ENCODE measurements around the gene SPATA3.
A peak's percentile ranks its signal among the peaks of the same experiment; 100 is the strongest.
"Not testable (repeated sequence)": the region's sequence is repeated elsewhere in the genome, so short reads cannot be mapped to it uniquely, and the experiment has no call there.

The SPATA3 gene

DNA sequence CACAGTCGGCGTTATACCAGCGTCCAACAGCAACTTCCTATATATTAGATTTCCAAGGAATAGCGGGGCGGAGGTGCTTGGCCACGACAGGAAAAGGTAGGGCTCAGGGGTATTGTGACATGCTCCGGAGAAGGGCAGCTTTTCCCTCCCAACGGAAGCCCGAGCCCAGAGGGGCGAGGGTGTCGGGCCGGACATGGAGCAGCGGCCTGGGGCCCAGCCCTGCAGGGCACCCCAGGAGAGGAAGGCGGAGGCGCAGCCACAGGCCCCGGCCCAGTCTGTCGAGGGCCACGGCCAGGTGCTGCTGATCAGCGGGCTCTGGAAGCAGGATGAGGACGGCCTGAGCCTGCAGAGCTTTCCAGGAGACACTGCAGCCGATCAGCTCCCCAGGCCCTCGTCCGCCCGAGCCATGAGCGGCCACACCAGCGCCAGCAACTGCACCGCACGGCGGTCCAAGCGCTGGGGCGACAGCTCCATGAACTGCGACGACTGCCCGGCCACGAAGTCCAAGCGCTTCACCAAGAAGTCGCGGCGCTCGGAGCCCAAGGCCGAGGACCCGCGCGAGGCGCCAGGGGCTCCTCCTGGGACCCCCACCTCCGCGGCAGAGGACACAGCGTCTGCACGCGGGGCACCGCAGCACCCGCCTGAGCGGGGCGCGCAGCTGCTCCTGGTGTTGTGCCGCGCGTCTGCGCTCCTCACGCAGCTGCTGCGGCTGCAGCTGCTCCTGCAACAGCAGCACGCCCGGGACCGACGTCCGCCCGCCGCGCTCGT is 5.6 kb upstream of the SPATA3 start:
- intact Hi-C loops (cut with DNase I), result no loop called here
- no peak for DNase-seq

DNA sequence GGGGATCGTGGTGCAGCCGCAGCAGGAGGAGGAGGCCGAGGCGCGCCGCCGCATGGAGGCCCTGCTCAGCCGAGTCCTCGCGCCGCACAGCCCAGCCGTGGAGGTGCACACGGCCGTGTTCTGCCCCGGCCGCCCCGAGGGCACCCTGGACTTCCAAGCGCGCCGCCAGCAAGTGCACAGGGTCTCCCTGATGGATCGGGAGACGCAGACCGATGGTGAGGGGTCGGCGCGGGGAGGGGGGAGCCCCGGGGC is 5.1 kb upstream of the SPATA3 start:
- DNase-seq, result no peak
- intact Hi-C loops (cut with DNase I), result no loop called here

DNA sequence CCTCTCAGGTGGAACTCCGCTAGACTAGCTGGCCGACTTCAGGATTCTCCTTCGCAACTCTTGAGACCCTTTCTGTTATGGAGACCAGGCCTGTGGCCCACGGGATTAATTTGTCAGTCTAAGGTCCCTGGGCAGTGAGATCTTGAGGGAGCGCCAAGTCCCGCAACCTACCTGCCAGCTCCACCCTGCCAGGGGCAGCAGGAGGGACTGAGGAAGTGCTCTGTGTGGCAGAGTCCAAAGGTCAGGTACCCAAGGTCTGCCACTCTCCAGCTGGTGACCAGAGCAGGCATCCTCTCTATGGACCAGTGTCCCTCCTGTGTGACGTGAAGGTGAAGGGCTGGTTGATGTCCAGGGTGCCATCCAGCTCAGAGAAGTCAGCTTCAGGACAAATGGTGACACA is 4.3 kb upstream of the SPATA3 start:
- intact Hi-C loops (cut with DNase I), result no loop called here
- no peak for DNase-seq

DNA sequence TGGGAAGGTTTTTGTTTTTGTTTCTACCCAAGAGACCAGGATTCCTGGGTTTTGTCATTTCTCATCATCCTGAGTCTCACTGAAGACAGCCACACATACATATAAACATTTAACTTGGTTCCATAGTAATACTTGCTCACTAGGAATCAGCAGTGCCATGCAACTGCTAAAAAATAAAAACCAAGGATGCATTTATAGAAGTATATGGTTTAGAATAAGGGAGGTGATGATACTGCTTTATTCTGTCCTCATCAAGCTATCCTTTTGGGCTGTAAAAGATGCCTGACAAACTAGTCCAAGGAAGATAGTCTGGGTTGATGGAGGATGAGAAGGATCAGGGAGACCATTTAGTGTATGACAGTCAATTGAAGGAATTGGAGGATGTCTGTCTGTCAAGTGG is 740 bp downstream of the SPATA3 start:
- intact Hi-C loops (cut with DNase I), result no loop called here
- DNase-seq, result no peak

DNA sequence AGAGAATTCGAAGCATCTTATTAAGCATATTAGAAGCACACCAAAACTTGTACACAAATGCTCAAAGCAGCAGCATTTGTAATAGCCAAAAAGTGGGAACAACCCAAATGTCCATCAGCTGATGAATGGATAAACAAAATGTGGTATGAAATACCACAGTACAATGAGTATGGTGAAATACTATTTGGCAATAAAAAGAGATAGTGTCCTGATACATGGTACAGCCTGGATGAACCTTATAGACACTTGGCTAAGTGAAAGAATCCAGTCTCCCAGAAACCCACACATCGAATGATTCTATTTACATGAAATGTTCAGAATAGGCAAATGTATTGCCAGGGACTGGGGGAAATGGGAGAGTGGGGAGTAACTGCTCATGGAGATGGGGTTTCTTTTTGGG is 3.0 kb downstream of the SPATA3 start:
- intact Hi-C loops (cut with DNase I), result no loop called here
- DNase-seq, result no peak

DNA sequence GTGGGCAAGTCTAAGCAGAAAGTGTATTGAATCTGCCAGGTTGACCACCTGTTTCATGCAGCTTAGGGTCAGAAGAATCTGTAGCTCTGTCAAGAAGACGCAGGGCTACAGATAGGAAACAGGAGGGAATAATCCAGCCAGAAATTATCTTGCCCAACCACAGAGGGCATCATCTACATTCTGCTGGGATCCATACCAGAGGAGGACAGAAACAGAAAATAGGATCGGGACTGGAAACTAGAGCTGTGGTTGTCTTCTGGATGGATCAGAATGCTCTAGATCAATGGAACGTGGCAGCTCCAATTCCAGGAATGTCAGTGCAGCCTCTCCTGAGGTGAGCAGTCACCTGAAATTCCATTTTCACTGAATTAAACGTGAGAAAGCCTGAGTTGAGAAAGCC is 3.6 kb downstream of the SPATA3 start:
- no peak for DNase-seq
- intact Hi-C loops (cut with DNase I), result no loop called here

DNA sequence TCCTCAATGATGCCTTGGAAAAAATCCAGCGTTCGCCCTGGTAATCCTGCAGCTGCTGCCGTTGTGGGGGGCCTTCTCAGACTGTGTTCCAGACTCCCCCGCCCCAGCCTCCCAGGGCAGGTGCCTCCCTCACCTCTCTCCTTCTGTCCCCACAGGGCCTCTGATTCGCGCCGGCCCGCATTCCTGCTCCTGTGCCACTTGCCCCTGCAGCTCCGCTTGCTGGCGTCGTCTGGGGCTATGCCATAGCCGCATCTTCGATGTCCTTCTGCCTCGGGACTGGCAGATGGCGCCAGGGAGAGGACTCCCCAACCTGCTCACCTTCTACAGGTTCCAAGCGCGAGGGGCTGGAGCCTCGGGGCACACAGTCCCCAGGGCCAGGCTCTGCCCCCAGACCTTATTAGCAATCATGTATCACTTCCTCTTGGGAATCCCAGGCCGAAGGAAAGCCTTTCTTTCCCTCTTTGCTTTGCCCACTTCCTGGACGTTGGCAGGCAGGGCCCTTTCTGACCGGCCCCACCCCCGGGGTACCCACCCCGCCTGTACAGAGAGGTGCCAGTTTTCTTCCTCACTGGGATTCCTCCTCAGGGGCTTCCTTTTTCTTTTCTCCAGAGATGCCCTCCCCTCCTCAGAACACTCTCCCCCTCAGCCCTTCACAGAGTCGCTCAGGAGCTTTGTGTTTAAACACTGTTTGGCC is 4.4 kb downstream of the SPATA3 start:
- DNase-seq, result no peak
- intact Hi-C loops (cut with DNase I), result no loop called here

DNA sequence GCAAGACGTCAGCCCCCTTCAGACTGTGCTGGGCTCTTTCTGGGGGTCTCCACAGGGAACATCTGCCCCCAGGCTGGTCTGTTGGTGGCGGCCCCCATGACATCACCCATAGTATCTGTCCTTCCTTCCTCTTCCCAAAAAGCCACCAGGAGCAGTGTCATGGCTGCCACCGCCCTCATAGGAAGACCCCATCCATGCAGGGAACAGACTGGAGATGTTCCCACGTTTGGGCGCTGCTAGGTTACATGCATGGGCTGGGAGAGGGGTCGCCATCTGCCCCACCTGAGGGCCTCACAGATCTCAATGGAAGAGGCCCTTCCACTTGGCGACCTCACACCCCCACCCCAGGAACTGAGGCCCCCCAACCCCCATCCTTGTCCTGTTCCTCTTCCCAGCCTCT is 5.1 kb downstream of the SPATA3 start:
- peak in 1 of 10 donors; percentile 54 for DNase-seq
- intact Hi-C loops (cut with DNase I), result no loop called here

DNA sequence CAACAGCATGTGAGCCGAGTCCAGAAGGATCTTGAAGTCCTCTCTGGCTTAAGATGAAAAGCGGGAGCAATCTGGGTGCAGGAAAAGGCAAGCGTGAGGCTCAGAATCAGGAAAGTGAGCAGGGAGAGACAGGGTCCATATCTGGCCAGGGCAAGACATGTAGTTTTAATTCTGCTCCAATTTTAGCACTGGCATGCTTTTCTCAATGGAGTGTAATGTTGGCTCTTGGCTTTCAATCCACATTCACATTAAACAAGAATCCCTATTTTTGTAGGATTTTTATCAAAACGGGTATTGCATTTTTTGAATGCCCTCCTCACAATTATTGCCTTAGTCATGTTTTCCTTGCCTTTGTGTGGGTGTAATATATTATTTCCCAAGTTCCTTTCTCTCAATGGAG is 6.0 kb downstream of the SPATA3 start:
- no peak for DNase-seq
- intact Hi-C loops (cut with DNase I), result no loop called here

DNA sequence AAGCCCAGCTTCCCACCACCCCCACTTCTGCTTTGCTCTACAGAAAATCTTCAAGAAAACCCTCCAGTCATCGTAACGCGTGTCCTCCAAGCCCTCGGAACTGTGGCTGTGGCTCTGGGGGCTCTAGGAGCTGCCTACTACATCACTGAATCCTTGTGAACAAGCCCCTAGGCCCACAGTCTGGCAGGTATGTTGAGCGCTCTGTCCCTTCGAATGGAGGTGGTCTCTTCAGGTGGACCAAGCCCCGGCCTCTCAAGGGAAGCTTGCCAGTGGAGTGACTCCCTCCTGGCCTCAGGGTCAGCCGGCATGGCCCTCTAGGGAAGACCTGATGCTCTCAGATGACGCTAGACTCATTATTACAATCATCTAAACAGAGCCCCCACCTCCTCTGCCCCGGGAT is 6.7 kb downstream of the SPATA3 start:
- peak in 1 of 10 donors; percentile 63 for DNase-seq
- intact Hi-C loops (cut with DNase I), result no loop called here

DNA sequence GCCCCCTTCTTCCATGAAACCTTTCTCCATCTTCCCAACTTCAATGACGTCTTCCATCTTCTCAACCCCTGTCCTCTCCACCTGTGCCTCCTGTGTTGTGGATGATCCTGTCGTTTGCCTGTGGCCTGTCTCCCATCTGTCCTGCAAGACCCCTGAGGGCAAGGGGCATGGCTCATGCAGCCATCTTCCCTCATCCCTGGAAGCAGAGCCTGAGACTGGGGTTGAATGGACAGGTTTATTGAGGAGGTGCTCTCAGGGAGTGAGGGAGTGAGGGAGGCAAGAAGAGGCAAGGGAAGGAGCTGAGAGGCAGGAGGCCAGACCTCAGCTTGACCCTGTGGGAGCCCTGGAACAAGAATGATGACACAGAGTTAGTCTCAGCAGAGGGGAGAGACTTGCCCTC is 7.3 kb downstream of the SPATA3 start:
- DNase-seq, result peak in 1 of 10 donors; percentile 58
- intact Hi-C loops (cut with DNase I), result no loop called here

DNA sequence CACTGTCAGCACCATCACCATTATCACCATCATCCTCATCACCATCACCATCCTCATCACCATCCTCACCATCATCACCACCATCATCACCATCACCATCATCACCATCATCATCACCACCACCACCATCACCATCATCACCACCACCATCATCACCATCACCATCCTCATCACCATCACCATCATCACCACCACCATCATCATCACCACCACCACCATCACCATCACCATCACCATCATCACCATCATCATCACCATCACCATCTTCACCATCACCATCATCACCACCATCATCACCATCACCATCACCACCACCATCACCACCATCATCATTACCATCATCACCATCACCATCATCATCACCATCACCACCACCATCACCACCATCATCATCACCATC is 9.0 kb downstream of the SPATA3 start:
- intact Hi-C loops (cut with DNase I); DNase-seq: not testable (repeated sequence)

DNA sequence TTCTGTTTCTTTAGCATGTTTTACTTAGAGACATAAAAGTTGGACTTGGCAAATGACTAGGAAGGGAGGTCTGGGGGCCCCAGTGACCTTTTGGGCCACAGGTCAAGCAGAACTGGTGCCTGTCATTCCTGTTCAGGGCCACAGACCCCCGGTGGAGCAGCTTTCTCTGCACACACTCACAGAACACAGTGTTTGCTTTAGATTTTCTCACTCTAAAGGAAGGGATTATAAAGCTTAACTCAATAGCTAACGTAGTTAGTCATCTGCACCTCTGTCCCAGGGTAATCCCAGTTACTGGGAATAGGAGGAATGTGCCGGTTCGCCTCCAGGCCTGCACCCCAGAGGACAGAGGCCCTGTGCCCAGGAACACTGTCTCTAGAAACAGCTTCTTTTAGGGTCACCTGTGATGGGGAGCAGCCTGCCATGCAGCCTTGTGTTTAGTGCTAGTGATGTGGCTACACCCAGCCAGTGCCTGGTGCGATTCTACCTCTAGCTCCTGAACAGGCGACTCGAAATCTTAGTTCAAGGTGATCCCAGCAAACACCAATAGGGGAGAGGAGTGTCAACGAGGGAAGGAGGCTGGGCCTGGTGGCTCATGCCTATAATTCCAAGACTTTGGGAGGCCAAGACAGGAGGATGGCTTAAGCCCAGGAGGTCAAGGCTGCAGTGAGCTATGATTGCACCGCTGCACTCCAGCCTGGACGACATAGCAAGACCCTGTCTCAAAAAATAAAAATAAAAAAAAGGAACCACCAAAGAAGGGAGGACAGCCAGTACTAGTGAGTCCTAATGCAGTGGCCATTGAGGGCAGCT is 11.6 kb downstream of the SPATA3 start:
- intact Hi-C loops (cut with DNase I), result no loop called here
- DNase-seq, result no peak

DNA sequence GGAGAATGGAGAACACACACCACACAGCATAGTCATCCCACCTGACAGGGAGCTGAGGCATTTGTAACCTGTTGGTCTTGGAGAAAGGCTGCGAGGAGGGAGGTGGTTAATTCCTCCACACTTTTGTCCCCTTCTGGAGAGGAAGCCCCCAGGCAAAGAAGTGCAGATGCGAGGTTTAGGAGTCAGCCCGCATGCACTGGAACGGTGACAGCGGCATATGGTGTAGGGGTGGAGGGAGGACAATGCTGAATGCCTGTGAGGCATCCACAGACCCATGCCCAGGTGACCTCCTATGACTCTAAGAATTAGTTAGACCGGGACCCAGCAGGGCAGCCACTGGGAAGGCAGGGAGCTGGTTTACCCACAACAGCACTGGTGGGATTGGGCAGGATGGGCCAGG is 12.2 kb downstream of the SPATA3 start:
- DNase-seq, result peak in 1 of 10 donors; percentile 59
- intact Hi-C loops (cut with DNase I), result no loop called here

DNA sequence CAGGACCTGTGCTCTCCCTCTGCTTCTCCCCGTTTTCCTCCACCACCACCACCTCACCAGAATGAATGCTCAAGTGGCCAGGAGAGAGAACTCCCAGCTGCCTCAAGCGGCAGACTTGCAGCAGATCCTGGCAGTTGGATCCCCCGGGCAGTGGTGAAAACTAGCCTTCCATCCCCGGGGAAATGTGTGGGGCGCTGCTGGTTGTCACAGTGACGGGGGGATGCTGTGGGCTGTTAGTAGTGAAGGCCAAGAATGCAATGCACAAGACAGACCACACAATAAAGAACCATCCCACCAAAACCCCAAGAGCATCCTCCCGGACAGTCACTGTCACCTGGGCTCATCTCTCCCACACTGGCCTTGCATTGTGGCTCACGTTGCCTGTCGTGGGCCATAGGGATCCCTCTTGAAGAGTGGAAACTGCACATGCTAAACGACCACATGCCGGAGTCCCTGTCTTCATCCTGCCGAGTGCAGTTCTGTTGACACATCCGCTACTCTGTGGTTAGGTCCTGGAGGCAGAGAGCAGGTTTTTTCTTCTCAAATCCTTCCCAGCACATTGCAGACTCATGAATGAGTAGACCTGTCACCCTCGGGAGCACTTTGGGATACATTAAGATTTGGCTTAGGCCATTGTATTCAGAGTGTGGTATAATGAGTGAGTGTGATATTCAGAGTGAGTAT is 13.5 kb downstream of the SPATA3 start:
- intact Hi-C loops (cut with DNase I), result no loop called here
- peak in 2 of 10 donors; percentile 22 to 38 for DNase-seq

DNA sequence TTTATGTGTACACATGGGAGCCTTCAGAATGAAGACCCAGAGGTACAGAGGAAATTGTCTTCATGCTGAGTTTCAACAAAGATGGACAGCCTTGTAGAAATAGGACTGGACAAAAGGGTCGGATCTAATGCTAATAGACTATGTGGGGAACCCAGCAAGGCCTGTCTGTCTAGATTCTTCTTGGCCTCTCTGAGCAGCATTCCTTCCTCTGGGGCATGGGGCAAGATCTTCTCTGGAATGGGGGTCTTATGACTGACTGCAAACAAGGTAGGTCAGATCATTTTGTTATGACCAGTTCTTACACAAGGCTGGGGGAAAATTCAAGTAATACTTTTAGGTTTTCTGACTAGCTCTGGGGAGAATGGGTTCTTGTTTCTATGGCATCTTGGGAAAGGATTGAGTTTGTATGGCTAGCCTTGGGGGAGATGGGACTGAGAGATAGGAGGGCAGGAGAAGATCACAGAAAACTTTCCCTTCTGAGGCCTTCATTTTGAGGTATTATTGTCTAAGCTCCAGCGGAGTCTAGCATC is 14.3 kb downstream of the SPATA3 start:
- intact Hi-C loops (cut with DNase I), result no loop called here

DNA sequence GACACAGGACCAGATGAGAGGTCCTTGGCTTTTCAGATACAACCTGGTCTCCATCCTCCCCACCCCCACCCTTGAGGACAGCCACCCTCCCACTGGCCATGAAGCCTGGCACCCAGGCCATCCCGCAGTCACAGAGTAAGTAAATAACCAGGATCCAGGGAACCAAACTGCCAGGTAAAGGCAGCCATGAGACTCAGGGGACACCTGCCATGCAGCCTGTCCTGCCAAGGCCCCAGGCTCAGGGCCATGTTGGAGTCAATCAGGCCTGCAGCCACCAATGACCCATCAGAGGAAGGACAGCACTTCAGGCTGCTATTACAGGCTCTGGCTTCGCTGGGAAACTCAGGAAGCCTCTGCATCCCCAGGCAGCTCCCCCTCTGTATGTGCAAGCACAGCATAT is 15.6 kb downstream of the SPATA3 start:
- no peak for DNase-seq
- intact Hi-C loops (cut with DNase I), result no loop called here

More for the DNA sequence above, 14.3 kb downstream of the SPATA3 start:
- DNase-seq, result no peak

DNA sequence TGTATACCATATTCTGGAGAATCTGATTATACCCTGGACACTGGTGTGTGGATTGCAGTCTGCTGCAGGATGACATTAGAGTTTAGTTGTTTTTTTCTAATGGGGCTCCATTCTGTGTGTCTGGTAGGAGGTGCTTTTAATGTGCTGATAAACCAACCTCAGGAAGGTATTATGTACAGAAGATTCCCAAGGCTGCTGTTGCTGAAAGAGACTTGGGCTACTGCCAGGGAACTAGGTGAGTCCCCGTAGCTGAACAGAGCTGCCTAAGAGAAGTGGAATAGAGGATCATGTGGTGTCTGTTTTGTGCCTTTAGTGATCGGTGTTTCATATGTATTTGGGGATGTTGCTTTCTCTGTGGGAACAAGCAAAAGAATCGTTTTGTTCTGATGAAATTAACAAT is 16.5 kb downstream of the SPATA3 start:
- no peak for DNase-seq
- intact Hi-C loops (cut with DNase I), result no loop called here

DNA sequence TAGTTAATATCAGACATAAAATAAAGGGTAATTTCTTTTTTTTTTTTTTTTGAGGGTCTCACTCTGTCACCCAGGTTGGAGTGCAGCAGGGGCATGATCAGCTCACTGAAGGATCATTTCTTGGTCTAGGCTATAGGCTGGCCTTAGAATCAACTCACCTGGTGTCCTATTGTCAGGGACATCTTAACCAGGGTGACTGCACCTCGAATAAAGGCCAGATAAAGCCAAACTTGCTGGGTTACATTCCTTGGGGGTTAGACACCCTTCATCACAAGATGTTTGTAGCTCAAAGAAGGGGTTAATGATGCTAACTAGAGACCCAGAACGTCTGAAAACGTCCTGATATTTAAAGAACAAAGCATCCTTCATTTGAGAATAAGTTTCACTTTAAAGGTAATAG is 17.9 kb downstream of the SPATA3 start:
- DNase-seq, result no peak
- intact Hi-C loops (cut with DNase I), result no loop called here

DNA sequence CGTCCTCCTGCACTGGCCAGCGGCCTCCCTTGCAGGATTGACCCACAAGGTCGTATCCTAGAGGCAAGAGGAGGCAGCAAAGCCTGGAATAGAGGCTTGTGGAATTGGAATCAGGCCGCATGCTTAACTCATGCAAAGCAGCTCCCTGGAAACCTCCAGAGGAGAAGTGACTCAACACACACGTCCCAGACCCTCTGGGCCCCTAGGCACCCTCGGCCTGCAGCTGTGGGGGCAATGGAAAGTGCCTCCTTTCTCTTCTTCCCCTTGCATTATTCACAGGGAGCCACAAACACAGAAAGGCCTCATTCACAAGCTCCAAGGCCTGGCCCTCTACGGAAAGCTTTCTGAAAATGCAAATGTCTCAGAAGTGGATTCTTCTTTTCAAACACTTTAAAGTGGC is 19.6 kb downstream of the SPATA3 start:
- peak in 9 of 10 donors; percentile 18 to 90 (median 51) for DNase-seq
- intact Hi-C loops (cut with DNase I), result no loop called here

DNA sequence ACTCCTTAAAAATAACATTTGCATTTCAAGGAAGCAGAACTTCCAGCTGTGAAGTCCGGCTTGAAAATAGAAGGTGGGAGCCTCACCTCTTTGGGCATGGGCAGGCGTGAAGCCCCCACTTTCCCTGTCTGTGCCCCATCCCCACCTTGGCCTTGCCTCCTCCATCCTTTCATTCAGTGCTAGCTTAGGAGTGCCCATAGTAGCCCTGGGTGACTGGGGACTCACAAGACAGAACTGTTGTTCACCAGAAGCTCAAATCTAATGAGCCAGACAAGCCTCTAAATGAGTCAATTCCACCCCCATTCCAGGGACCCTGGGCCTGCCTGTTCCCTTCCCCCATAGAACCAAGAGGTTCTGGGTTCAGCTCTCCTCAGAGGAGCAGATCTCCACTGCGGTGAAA is 20.0 kb downstream of the SPATA3 start:
- intact Hi-C loops (cut with DNase I), result no loop called here
- no peak for DNase-seq
